IPS DF 6.9 (cell line): ENCODE results near the gene PKHD1.

Experiments used
- DNase-seq: peaks from one replicate; pipeline ENCODE4 v3.0.0-alpha.2; 2013; ENCODE audit warnings: low read depth, low spot score
- H3K27ac ChIP-seq: one replicate; pipeline ENCODE4 v1.5.1; 2013; ENCODE audit warnings: low read length, control low read depth
- H3K27me3 ChIP-seq: 2 replicates; pipeline ENCODE4 v1.6.1; 2013; ENCODE audit warnings: mild to moderate bottlenecking, low read length; ENCODE audit not compliant: control insufficient read depth, insufficient read depth
- H3K36me3 ChIP-seq: 2 replicates; pipeline ENCODE4 v1.6.1; 2013; ENCODE audit warnings: low read length; ENCODE audit not compliant: control insufficient read depth, insufficient read depth
- H3K4me1 ChIP-seq: 2 replicates; pipeline ENCODE4 v1.6.1; 2013; ENCODE audit warnings: low read length; ENCODE audit not compliant: control insufficient read depth, insufficient read depth
- H3K4me3 ChIP-seq: 2 replicates; pipeline ENCODE4 v1.5.1; 2013; ENCODE audit warnings: mild to moderate bottlenecking, low read length
- H3K9me3 ChIP-seq: 2 replicates; pipeline ENCODE4 v1.6.1; 2013; ENCODE audit warnings: low read length, inconsistent platforms; ENCODE audit not compliant: control insufficient read depth, insufficient read depth
- WGBS: extraction: QIAGEN DNeasy Blood & Tissue Kit; methylation state at CpG from one replicate; pipeline ENCODE4 v1.1.7; 2013; ENCODE audit warnings: mixed read lengths, missing lambda C conversion rate; ENCODE audit not compliant: insufficient read length, insufficient coverage; 5-methylcytosine and 5-hydroxymethylcytosine counted together

PKHD1 gene

DNA sequence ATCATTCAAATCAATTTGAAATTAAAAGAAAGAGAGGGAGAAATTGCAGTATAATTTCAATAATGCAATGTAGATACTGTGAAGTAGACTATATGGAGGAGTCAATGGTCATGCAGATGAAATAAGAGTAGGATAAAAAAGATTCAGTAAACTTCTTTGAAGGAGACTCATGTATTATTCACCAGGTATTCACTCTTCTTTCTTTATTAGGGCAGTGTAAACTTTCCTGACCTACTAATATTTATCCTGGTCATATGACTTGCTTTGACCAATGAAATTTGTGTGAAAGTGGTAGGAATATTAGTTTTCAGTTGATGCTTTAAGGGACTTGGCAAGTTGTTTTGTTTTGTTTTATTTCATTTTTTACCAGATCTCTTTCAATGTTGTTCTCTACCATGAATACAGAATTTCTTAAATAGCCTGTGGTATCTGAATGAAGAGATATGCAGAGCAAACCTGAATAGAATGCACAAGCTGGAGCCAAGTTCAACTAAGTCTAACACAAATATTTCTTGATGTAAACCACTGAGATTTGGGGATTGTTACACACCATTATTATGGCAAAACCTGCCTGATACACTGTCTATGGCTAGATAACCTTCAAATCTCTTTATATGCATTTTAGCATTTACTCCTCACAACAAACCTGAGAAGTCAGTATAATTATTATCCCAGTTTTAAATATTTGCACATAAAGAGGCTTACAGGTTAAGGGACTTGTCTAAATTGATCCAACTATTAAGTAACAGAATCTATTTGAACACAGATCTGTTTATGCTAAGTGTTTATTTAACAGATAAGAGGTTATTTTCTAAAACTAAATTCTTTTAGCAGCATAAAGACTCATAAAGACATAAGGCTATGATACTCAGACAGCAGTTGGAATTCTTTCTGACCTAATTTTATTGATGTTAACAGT is 311.2 kb downstream of the PKHD1 start:
- Histone ChIP-seq H3K36me3 (no peaks in the 10 kb centered on the region), H3K9me3 (no peaks in the 10 kb centered on the region)

DNA sequence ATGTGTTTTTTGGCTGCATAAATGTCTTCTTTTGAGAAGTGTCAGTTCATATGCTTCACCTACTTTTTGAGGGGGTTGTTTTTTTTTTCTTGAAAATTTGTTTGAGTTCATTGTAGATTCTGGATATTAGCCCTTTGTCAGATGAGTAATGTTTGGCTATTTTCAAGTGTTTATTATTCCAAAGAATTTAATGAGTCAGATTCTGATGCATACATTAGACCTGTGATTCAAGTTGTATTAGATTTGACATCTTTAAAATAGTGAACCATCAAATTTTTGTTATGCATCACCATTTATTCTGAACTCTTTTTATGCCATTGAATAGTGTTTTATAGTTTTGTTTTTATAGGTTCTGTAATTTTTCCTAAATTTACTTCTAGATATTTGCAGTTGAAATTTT is 319.3 kb downstream of the PKHD1 start:
- Histone ChIP-seq H3K36me3 (no peaks in the 10 kb centered on the region), H3K27me3 (no peaks in the 10 kb centered on the region), H3K27ac (no peak overlapping the region), H3K4me3 (no peak overlapping the region), H3K4me1 (no peaks in the 10 kb centered on the region), H3K9me3 (no peaks in the 10 kb centered on the region)
- DNase-seq: no peak

More for the DNA sequence above, 311.2 kb downstream of the PKHD1 start:
- Histone ChIP-seq H3K27me3 (no peaks in the 10 kb centered on the region), H3K4me1 (no peaks in the 10 kb centered on the region), H3K27ac (no peak overlapping the region), H3K4me3 (no peak overlapping the region)
- DNase-seq: no peak

GRCh38 chr6:51765230-51765629 is 322.2 kb downstream of the PKHD1 start:
- H3K4me1 ChIP-seq: no peaks in the 10 kb centered on the region
- no peaks in the 10 kb centered on the region for H3K36me3 ChIP-seq
- no peak for DNase-seq
- no CpG with 5 or more reads among the region's 1 CpG for WGBS
- no peak overlapping the region for H3K4me3 ChIP-seq
- no peaks in the 10 kb centered on the region for H3K9me3 ChIP-seq
- H3K27ac ChIP-seq: no peak overlapping the region
- no peaks in the 10 kb centered on the region for H3K27me3 ChIP-seq

DNA sequence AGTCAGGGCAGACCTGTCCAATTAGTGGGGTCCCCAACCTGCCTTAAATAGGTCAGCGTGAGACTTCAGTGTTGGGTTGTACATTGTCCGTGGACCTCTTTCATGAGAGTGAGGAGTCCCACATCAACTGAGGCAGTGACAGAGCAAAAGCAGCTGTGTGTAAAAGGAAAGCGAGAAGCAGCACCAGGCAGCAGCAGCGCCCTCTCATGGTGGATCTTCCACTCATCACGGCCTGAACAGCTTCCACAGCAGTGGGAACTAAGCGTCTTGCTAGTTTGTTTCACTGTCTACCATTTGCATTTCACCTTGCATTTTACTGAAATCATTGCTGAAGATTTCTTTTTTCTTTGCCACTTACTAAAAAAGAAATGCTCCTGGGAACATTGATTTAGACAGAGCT is 333.8 kb downstream of the PKHD1 start:
- H3K9me3 ChIP-seq: no peaks in the 10 kb centered on the region
- no CpG with 5 or more reads among the region's 6 CpGs for WGBS
- H3K36me3 ChIP-seq: no peaks in the 10 kb centered on the region
- H3K27me3 ChIP-seq: no peaks in the 10 kb centered on the region
- no peaks in the 10 kb centered on the region for H3K4me1 ChIP-seq
- H3K4me3 ChIP-seq: no peak overlapping the region
- H3K27ac ChIP-seq: no peak overlapping the region
- DNase-seq: peak; percentile 47

- peaks cover 1% of the 10 kb centered on the region; the same call in 1 of the 2 replicates for H3K4me1 ChIP-seq
- H3K9me3 ChIP-seq: no peaks in the 10 kb centered on the region
- no peak for DNase-seq
- H3K27me3 ChIP-seq: no peaks in the 10 kb centered on the region
- no peak overlapping the region for H3K27ac ChIP-seq
- WGBS: no CpG with 5 or more reads among the region's 2 CpGs
- H3K36me3 ChIP-seq: no peaks in the 10 kb centered on the region
- H3K4me3 ChIP-seq: no peak overlapping the region
Observed at GRCh38 chr6:51743999-51744398, 343.4 kb downstream of the PKHD1 start.

DNA sequence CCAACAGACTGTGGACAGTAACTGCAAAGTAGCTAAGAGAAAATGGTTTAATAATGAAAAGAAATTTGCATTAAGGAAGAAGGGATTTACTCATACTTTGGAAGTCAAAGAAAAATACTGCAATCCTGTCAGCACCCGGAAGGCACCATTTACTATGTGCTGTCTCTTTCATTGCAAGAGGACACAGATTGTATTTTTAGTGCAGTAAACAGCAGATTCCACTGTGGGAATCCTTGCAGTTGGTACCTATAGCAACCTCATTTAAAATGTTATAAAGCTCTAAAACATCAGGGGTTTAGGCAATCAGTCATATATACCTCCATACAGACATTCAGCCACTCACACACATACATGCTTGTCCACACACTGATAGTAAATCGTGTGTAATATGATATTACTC is 346.8 kb downstream of the PKHD1 start:
- H3K36me3 ChIP-seq: no peaks in the 10 kb centered on the region
- whole genome bisulfite sequencing: no CpG with 5 or more reads among the region's 2 CpGs

DNA sequence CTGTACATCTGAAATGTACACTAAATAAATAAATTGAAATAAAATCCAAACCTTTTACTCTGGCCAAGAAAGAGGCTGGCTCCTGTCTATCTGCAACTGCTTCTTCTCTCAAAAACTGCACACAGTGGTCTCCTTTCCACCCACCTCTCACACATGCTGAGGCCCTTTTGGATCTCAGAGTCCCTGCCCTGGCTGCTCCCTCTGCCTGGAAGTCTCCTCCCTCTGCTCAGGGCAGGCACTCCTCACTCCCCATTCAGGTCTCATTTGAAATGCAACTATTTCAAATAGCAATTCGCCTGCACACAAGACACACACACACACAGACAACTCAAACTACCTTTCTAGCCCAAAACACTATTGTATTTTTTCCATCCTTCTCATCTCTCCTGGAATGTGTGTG is 348.8 kb downstream of the PKHD1 start:
- Histone ChIP-seq H3K4me1 (no peaks in the 10 kb centered on the region), H3K36me3 (no peaks in the 10 kb centered on the region), H3K27me3 (no peaks in the 10 kb centered on the region), H3K4me3 (no peak overlapping the region), H3K9me3 (no peaks in the 10 kb centered on the region), H3K27ac (no peak overlapping the region)
- no CpG with 5 or more reads among the region's 1 CpG for WGBS
- DNase-seq: no peak

More for the DNA sequence above, 346.8 kb downstream of the PKHD1 start:
- Histone ChIP-seq H3K27me3 (no peaks in the 10 kb centered on the region), H3K4me1 (peaks cover 1% of the 10 kb centered on the region; the same call in 1 of the 2 replicates), H3K9me3 (no peaks in the 10 kb centered on the region), H3K27ac (no peak overlapping the region), H3K4me3 (no peak overlapping the region)
- no peak for DNase-seq

- H3K27me3 ChIP-seq: no peaks in the 10 kb centered on the region
- H3K4me3 ChIP-seq: no peak overlapping the region
- H3K36me3 ChIP-seq: no peaks in the 10 kb centered on the region
- no peak overlapping the region for H3K27ac ChIP-seq
- WGBS: no CpG with 5 or more reads among the region's 6 CpGs
- no peaks in the 10 kb centered on the region for H3K4me1 ChIP-seq
- no peaks in the 10 kb centered on the region for H3K9me3 ChIP-seq
- no peak for DNase-seq
Observed at GRCh38 chr6:51737580-51738360, 349.6 kb downstream of the PKHD1 start.

GRCh38 chr6:51725155-51725554 is 362.3 kb downstream of the PKHD1 start:
- Histone ChIP-seq H3K27me3 (no peaks in the 10 kb centered on the region), H3K4me3 (no peak overlapping the region), H3K4me1 (no peaks in the 10 kb centered on the region; the same call in 1 of the 2 replicates), H3K36me3 (no peaks in the 10 kb centered on the region), H3K27ac (no peak overlapping the region), H3K9me3 (no peaks in the 10 kb centered on the region)
- no CpG with 5 or more reads among the region's 2 CpGs for WGBS
- no peak for DNase-seq

- no peaks in the 10 kb centered on the region; the same call in 1 of the 2 replicates for H3K9me3 ChIP-seq
- no peaks in the 10 kb centered on the region for H3K4me1 ChIP-seq
- no peaks in the 10 kb centered on the region for H3K27me3 ChIP-seq
- no peak for DNase-seq
- WGBS: no CpG with 5 or more reads among the region's 3 CpGs
- no peak overlapping the region for H3K27ac ChIP-seq
- no peaks in the 10 kb centered on the region for H3K36me3 ChIP-seq
- no peak overlapping the region for H3K4me3 ChIP-seq
Observed at GRCh38 chr6:51720327-51720726, 367.1 kb downstream of the PKHD1 start.
